K562 (cell line): Measurements from ENCODE around the gene DAG1. TPM values are rescaled to one million over a fixed set of nuclear protein-coding genes. Genes with fewer than 3 reads are reported as not detected.
A peak's percentile ranks its signal among the peaks of the same experiment; 100 is the strongest.

Experiments
- ATAC-seq: fragments of 200-7000 bp; cut with Tn5 transposase; 3 replicates; pipeline ENCODE4 v1.9.1; 2020; ENCODE audit warnings: moderate library complexity
- BruUV-seq: library from RNA; stranded (reverse); fragments of 400-500 nt; replicated peaks from 2 replicates; lab custom pipeline; 2021; lab: Mats Ljungman, UMichigan
- CTCF ChIA-PET: fragments of 300-600 bp; formaldehyde crosslinking; extraction: SDS; loops from one replicate; lab custom pipeline; 2021; ENCODE audit warnings: low intra/inter-chr PET ratio; lab: Yijun Ruan, JAX
- POLR2A ChIA-PET: fragments of 300-600, 350-650 bp; sonication (Branson Sonifier 250); formaldehyde crosslinking; extraction: SDS; loops from one replicate; lab custom pipeline; 2021; ENCODE audit warnings: antibody characterized with exemption, inconsistent platforms; lab: Yijun Ruan, JAX
- DNase-seq, 4 experiments: peaks; one replicate each; pipeline versions ENCODE4 v3.0.0 to v3.0.0-alpha.2; 2011 to 2018; ENCODE audit warnings: low spot score in 3 of 4, mixed read lengths in 3 of 4; ENCODE audit errors: extremely low read depth in 1 of 4
- FAIRE-seq: peaks from 2 replicates; lab custom pipeline; 2011; peaks lifted over from hg19 to GRCh38; lab: Jason Lieb, UNC
- H2AFZ ChIP-seq: 2 replicates; pipeline ENCODE4 v1.6.0; 2011; ENCODE audit warnings: low read depth, low read length, control low read depth, inconsistent platforms
- H3K27ac ChIP-seq: fragments of 200-600 bp; 3 replicates; pipeline ENCODE4 v1.8.0; 2011; ENCODE audit warnings: low read depth, mild to moderate bottlenecking, control low read depth, inconsistent platforms, low read length, moderate library complexity, mixed read lengths; ENCODE audit errors: extremely low read depth
- H3K27me3 ChIP-seq, 2 experiments: fragments of 300-600 bp in 1 of 2; 2 replicates in 1 of 2; 3 replicates in 1 of 2; pipeline versions ENCODE4 v1.6.0 to v1.8.0; 2011; ENCODE audit warnings: inconsistent platforms in 2 of 2, low read length in 2 of 2, mild to moderate bottlenecking in 1 of 2, mixed read lengths in 1 of 2, moderate library complexity in 1 of 2; ENCODE audit not compliant: control insufficient read depth in 2 of 2, insufficient read depth in 2 of 2
- H3K36me3 ChIP-seq: fragments of 300-600 bp; 3 replicates; pipeline ENCODE4 v1.8.0; 2011; ENCODE audit warnings: mild to moderate bottlenecking, low read length, inconsistent platforms; ENCODE audit not compliant: control insufficient read depth, insufficient read depth
- H3K4me1 ChIP-seq, 2 experiments: fragments of 200-600 bp in 1 of 2; replicated peaks in 1 of 2; 2 replicates in 1 of 2; 3 replicates in 1 of 2; pipeline versions ENCODE4 v1.5.1 to v1.8.0; 2011; ENCODE audit warnings: inconsistent platforms in 2 of 2, low read length in 2 of 2, mild to moderate bottlenecking in 1 of 2, mixed read lengths in 1 of 2, moderate library complexity in 1 of 2; ENCODE audit not compliant: control insufficient read depth in 2 of 2, insufficient read depth in 2 of 2
- H3K4me2 ChIP-seq: 2 replicates; pipeline ENCODE4 v1.6.1; 2011; ENCODE audit warnings: low read length, control low read depth, inconsistent platforms, mixed read lengths; ENCODE audit not compliant: insufficient read depth
- H3K4me3 ChIP-seq: fragments of 200-600 bp; sonication (generic), shearing (Covaris generic); 2 replicates; pipeline ENCODE4 v1.5.1; 2016; ENCODE audit warnings: control low read depth, inconsistent platforms
- H3K79me2 ChIP-seq: fragments of 200-600 bp; 3 replicates; pipeline ENCODE4 v1.8.0; 2011; ENCODE audit warnings: low read length, inconsistent platforms; ENCODE audit not compliant: control insufficient read depth, insufficient read depth
- H3K9ac ChIP-seq, 2 experiments: 2 replicates each; pipeline versions ENCODE4 v1.6.0 to v1.6.1; 2011; ENCODE audit warnings: low read depth in 2 of 2, low read length in 2 of 2, control low read depth in 1 of 2, inconsistent platforms in 1 of 2, mild to moderate bottlenecking in 1 of 2, mixed read lengths in 1 of 2; ENCODE audit not compliant: insufficient read depth in 1 of 2
- H3K9me1 ChIP-seq: one replicate; pipeline ENCODE4 v1.6.0; 2011; ENCODE audit warnings: inconsistent platforms, mild to moderate bottlenecking, low read length, moderate library complexity; ENCODE audit not compliant: control insufficient read depth, insufficient read depth
- H3K9me3 ChIP-seq: replicated peaks from 2 replicates; pipeline ENCODE4 v1.5.1; 2011; ENCODE audit warnings: low read depth, low read length, inconsistent platforms; ENCODE audit not compliant: control insufficient read depth, insufficient read depth
- H4K20me1 ChIP-seq: replicated peaks from 2 replicates; pipeline ENCODE4 v1.6.1; 2011; ENCODE audit warnings: low read length, inconsistent platforms, mixed read lengths; ENCODE audit not compliant: control insufficient read depth, insufficient read depth
- ARID3A ChIP-seq: IDR thresholded peaks from 2 replicates; pipeline ENCODE4 v1.6.1; 2012; ENCODE audit warnings: low read depth, low read length, improper control_type of control experiment, borderline replicate concordance
- NR3C1 ChIP-seq: sonication (generic); formaldehyde crosslinking; IDR thresholded peaks from 2 replicates; pipeline ENCODE4 v1.8.1; 2022; ENCODE audit warnings: missing genetic modification reagents
- REST ChIP-seq, 2 experiments: fragments of 450-650 bp; formaldehyde crosslinking in 1 of 2; IDR thresholded peaks; 2 replicates each; pipeline versions ENCODE4 v1.4.0 to v1.6.1; 2014 to 2020; ENCODE audit warnings: mild to moderate bottlenecking in 2 of 2, borderline replicate concordance in 1 of 2, low read depth in 1 of 2
- ZMIZ1 ChIP-seq, 2 experiments: fragments of 150-350 bp in 1 of 2; IDR thresholded peaks; 2 replicates each; pipeline ENCODE4 v1.6.1; 2012 to 2016; ENCODE audit warnings: low read depth in 2 of 2, low read length in 2 of 2, mild to moderate bottlenecking in 1 of 2, moderate library complexity in 1 of 2
- ZNF263 ChIP-seq: sonication (generic); formaldehyde crosslinking; IDR thresholded peaks from 2 replicates; pipeline ENCODE4 v1.8.0; 2022; ENCODE audit warnings: mild to moderate bottlenecking, missing genetic modification reagents, borderline replicate concordance
- ZNF551 ChIP-seq: fragments of 250-450 bp; sonication (Bioruptor Pico); IDR thresholded peaks from 2 replicates; pipeline ENCODE4 v1.5.0; 2021; ENCODE audit warnings: mild to moderate bottlenecking, moderate library complexity
- WGBS: fragments of 100-300 bp; shearing (Covaris generic); methylation state at CpG from one replicate; pipeline ENCODE4 v1.1.6; 2016; ENCODE audit warnings: low coverage, mixed read lengths; ENCODE audit not compliant: insufficient coverage; ENCODE audit errors: missing lambda C conversion rate; 5-methylcytosine and 5-hydroxymethylcytosine counted together
- in situ Hi-C: fragments of 300-500 bp; cut with MboI; formaldehyde crosslinking; loops from 4 replicates; pipeline ENCODE4 v1.15.0; 2018; ENCODE audit warnings: inconsistent platforms, mixed read lengths
- intact Hi-C: fragments of 100-400 bp; cut with micrococcal nuclease; formaldehyde crosslinking; loops from 2 replicates; pipeline ENCODE4 v1.14.2; 2022
- polyA plus RNA-seq, 8 experiments: library from polyadenylated mRNA; depleted of rRNA in 4 of 8; stranded (reverse) in 5 of 8; unstranded in 3 of 8; fragments of >200 nt; fragmentation: Nextera tagmentation in 2 of 8; fragmentation: Illumina TruSeq in 1 of 8; extraction: Ambion mirVana in 2 of 8; extraction: Trizol in 1 of 8; gene quantifications; 2 replicates each; pipeline versions ENCODE4 v1.2.1 to v1.2.3, GENCODE V29; 2011 to 2014; ENCODE audit warnings: inconsistent platforms in 1 of 8, missing spikeins in 1 of 8
- total RNA-seq, 7 experiments: library from RNA; depleted of rRNA in 6 of 7; stranded (reverse); fragments of >200 nt in 6 of 7; fragmentation: Illumina TruSeq in 2 of 7; extraction: Trizol in 2 of 7; gene quantifications; 2 replicates each; pipeline versions ENCODE4 v1.2.1 to v1.2.3, GENCODE V29; 2011 to 2021; ENCODE audit warnings: low replicate concordance in 1 of 7

The DAG1 gene
- total and polyA plus RNA-seq, 9 of the 15 experiments (the other 6 are each of a cell fraction or from before 2014, with no cell fraction given) = 0.29 to 19.6 (median 8.2) TPM

- BruUV-seq = no TSS peak
- TF ChIP-seq ARID3A = no peak
- peak; percentile 97 for TF ChIP-seq REST (IDR thresholded peaks at IDR 0.05; ENCODE audit: borderline replicate concordance)
- peak; percentile 97 for TF ChIP-seq REST (CRISPR knock-in tag; IDR thresholded peaks at IDR 0.05; ENCODE audit: low read depth)
- no peak for TF ChIP-seq ZMIZ1 (IDR thresholded peaks at IDR 0.05; ENCODE audit: low read depth in 2 of 2, low read length in 2 of 2)
- TF ChIP-seq ZNF551 (CRISPR knock-in tag) = no peak
- no peak for TF ChIP-seq NR3C1
- 0 out of 2 replicates have a peak, but pooled peaks have one; percentile 34 for TF ChIP-seq ZNF263 (CRISPR knock-in tag)
Measured at GRCh38 chr3:49554633-49555265, 84.7 kb downstream of the DAG1 start.

More at GRCh38 chr3:49554633-49555265, 84.7 kb downstream of the DAG1 start:
- intact Hi-C loops (loop anchor here (10.0 kb wide), 1 partner anchor 350 kb away; the partner anchor contains the start of gene MST1R), in situ Hi-C loops (no loop called here)
- H3K4me1 ChIP-seq = peaks cover 14 to 27% of the 10 kb centered on the region in 2 experiments; a peak in 4 of 5 replicates
- peak overlapping the region; percentile 73 for H3K4me2 ChIP-seq
- DNase-seq (peak; percentile 23 to 80 (median 73)), FAIRE-seq (no peak), ATAC-seq (peak; percentile 77)
- peak overlapping the region in 1 of 2 experiments; percentile 80; a peak in 2 of 4 replicates for H3K9ac ChIP-seq
- 0 out of 2 replicates have a peak, but pooled peaks cover 4% of the 10 kb centered on the region for H4K20me1 ChIP-seq
- H3K36me3 ChIP-seq = no peaks in the 10 kb centered on the region
- no peak overlapping the region for H2AFZ ChIP-seq
- H3K4me3 ChIP-seq = peak overlapping the region; percentile 40
- 0% methylated on average over 9 of the region's 66 CpGs for WGBS
- ChIA-PET POLR2A (interaction anchor here (0.6 to 0.8 kb wide), 2 partner anchors 15 to 406 kb away, joined by 4 to 6 read pairs; no protein-coding TSS in a partner anchor), CTCF (no interaction called here)
- H3K9me3 ChIP-seq = no peaks in the 10 kb centered on the region
- peaks cover 3% of the 10 kb centered on the region; the same call in 1 of the 3 replicates for H3K79me2 ChIP-seq
- no peaks in the 10 kb centered on the region for H3K9me1 ChIP-seq
- H3K27me3 ChIP-seq = no peaks in the 10 kb centered on the region
- H3K27ac ChIP-seq = no peak overlapping the region
